ENCODE results near the gene CCDC149. TPM values are rescaled to one million over a fixed set of nuclear protein-coding genes. Genes with fewer than 3 reads are reported as not detected.

CCDC149 gene
- 11.9 and 13.9 TPM in 2 replicates for polyA plus RNA-seq (2011; rRNA removed)
- 16.6 and 21.0 TPM in 2 replicates for polyA minus RNA-seq (2011; rRNA and poly(A)+ RNA removed)

DNA sequence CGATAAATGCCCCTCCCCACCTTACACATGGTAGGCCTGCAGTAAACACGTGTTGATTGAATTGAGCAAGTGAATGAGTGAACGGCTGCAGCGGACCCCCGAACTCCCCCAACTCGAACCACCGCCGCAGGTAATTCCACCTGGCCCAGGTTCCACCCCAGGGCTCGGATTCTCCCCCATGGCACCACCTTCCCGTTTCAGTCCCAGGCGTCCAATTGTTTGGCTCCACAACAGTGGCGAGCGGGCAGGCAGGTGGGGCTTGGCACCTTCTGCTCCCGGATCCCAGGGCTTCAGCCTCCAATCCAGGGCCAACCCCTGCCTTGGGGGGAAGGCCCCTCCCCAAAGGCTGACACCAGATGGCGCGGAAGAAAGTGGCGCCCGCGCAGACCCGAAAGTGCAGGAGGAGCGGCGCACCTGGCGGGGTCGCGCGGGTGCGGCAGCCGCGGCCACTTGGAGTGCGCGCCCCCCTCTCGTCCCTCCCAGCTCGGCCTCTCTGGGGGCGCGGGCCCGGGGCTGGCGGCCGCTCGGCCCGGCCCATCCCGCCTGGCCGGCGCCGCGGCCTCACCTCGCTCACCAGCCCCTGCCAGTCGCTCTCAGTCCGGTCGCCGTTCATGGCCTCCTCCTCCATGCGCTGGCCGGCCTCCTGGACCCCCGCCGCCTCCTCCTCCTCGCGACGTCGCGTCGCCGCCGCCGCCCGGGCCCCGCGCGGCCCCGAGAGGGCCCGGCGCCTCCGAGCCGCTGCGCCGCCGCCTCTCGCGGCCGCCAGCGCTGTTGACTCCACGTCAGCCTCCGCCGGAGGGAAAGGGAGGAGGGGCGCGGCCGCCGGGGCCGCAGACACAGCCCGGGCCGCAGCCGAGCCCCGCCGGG is at the start of gene CCDC149:
Gene CCDC149 (minus strand): TSS at position 791 of the 867 bp plus-strand sequence. CDS start 178 bp downstream, at position 613.
- ChIA-PET CTCF (no interaction called here), POLR2A (no interaction called here)
- Histone ChIP-seq H3K9me3 (ENCODE audit: control insufficient read depth, insufficient read depth, low read length) (peaks cover 3% of the 10 kb centered on the region; the same call in 1 of the 2 replicates), H3K27me3 (ENCODE audit: control insufficient read depth, insufficient read depth, low read length) (no peaks in the 10 kb centered on the region), H3K4me3 (ENCODE audit: low read depth, low read length) (peak within 1 kb of the TSS; percentile 69), H3K27ac (ENCODE audit: low read depth, low read length) (peak within 1 kb of the TSS; percentile 31)
- TF ChIP-seq CTCF (IDR thresholded peaks at IDR 0.05; ENCODE audit: low read depth, low read length): no peak
- no peak for DNase-seq (ENCODE audit: low read depth, low spot score)

DNA sequence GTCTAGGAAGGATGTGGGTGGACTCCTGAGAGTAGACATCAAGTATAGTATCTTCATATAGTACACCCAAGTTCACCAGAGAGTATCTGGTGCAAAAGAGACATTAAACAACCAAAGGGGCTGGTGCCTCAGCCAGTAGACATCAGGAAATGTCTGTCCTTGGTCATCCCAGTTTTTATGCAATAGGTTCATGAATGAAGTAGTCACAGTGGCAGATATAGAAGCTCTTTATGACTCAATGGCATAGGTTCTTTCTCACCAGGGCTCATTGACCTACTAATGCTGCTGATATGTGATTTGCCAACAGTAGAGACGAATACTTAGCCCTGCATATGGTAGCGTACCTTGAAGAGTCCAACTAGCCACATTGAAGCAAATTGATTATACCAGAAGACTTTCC is 45.0 kb upstream of the CCDC149 start:
- Histone ChIP-seq H3K4me3 (ENCODE audit: low read depth, low read length) (no peak overlapping the region), H3K9me3 (ENCODE audit: control insufficient read depth, insufficient read depth, low read length) (peaks cover 3% of the 10 kb centered on the region; the same call in 1 of the 2 replicates), H3K27ac (ENCODE audit: low read depth, low read length) (no peak overlapping the region), H3K27me3 (ENCODE audit: control insufficient read depth, insufficient read depth, low read length) (peaks cover 3% of the 10 kb centered on the region)
- TF ChIP-seq CTCF (IDR thresholded peaks at IDR 0.05; ENCODE audit: low read depth, low read length): no peak
- DNase-seq (ENCODE audit: low read depth, low spot score): no peak
- ChIA-PET CTCF (no interaction called here), POLR2A (no interaction called here)

GRCh38 chr4:24956763-24957162 is 43.9 kb upstream of the CCDC149 start:
- ChIA-PET CTCF (no interaction called here), POLR2A (no interaction called here)
- no peak for DNase-seq (ENCODE audit: low read depth, low spot score)
- Histone ChIP-seq H3K27me3 (ENCODE audit: control insufficient read depth, insufficient read depth, low read length) (peaks cover 4% of the 10 kb centered on the region), H3K27ac (ENCODE audit: low read depth, low read length) (no peak overlapping the region), H3K9me3 (ENCODE audit: control insufficient read depth, insufficient read depth, low read length) (peaks cover 3% of the 10 kb centered on the region; the same call in 1 of the 2 replicates), H3K4me3 (ENCODE audit: low read depth, low read length) (no peak overlapping the region)
- TF ChIP-seq CTCF (IDR thresholded peaks at IDR 0.05; ENCODE audit: low read depth, low read length): no peak

DNA sequence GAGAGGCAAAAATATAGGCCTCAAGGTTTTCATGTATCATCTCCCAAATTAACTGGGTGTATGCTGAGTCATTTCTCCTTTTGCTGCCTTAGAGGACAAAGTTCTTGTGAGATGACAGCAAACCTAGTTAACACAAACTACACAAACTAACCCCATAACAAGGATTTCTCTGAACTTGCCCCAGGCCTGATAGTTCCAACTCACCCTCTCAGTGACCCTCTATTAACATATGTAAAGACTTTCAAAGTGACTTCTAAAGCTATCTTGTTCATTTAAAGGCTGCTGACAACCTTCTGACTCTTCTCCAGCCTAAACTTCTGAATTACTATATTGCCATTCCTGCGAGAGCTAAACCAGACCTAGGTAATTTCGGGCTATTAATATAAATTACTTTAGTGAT is 43.2 kb upstream of the CCDC149 start:
- TF ChIP-seq CTCF (IDR thresholded peaks at IDR 0.05; ENCODE audit: low read depth, low read length): no peak
- Histone ChIP-seq H3K9me3 (ENCODE audit: control insufficient read depth, insufficient read depth, low read length) (peaks cover 3% of the 10 kb centered on the region; the same call in 1 of the 2 replicates), H3K4me3 (ENCODE audit: low read depth, low read length) (no peak overlapping the region), H3K27ac (ENCODE audit: low read depth, low read length) (no peak overlapping the region), H3K27me3 (ENCODE audit: control insufficient read depth, insufficient read depth, low read length) (peaks cover 7% of the 10 kb centered on the region)
- ChIA-PET CTCF (no interaction called here), POLR2A (no interaction called here)
- no peak for DNase-seq (ENCODE audit: low read depth, low spot score)

GRCh38 chr4:24952667-24953066 is 39.8 kb upstream of the CCDC149 start:
- TF ChIP-seq CTCF (IDR thresholded peaks at IDR 0.05; ENCODE audit: low read depth, low read length): no peak
- CTCF ChIA-PET: no interaction called here
- POLR2A ChIA-PET: no interaction called here
- H3K4me3 ChIP-seq (ENCODE audit: low read depth, low read length): no peak overlapping the region
- no peak overlapping the region for H3K27ac ChIP-seq (ENCODE audit: low read depth, low read length)
- DNase-seq (ENCODE audit: low read depth, low spot score): no peak
- peaks cover 10% of the 10 kb centered on the region for H3K27me3 ChIP-seq (ENCODE audit: control insufficient read depth, insufficient read depth, low read length)
- 0 out of 2 replicates have a peak, but pooled peaks cover 3% of the 10 kb centered on the region for H3K9me3 ChIP-seq (ENCODE audit: control insufficient read depth, insufficient read depth, low read length)
